GM15510 (cell line): Measurements from ENCODE around the gene IL21R.

Experiments
- POLR2A ChIP-seq: IDR thresholded peaks from 3 replicates; pipeline ENCODE4 v1.6.1; 2011; ENCODE audit warnings: borderline replicate concordance; ENCODE audit not compliant: insufficient read length; ENCODE audit errors: extremely low read depth

IL21R gene

DNA sequence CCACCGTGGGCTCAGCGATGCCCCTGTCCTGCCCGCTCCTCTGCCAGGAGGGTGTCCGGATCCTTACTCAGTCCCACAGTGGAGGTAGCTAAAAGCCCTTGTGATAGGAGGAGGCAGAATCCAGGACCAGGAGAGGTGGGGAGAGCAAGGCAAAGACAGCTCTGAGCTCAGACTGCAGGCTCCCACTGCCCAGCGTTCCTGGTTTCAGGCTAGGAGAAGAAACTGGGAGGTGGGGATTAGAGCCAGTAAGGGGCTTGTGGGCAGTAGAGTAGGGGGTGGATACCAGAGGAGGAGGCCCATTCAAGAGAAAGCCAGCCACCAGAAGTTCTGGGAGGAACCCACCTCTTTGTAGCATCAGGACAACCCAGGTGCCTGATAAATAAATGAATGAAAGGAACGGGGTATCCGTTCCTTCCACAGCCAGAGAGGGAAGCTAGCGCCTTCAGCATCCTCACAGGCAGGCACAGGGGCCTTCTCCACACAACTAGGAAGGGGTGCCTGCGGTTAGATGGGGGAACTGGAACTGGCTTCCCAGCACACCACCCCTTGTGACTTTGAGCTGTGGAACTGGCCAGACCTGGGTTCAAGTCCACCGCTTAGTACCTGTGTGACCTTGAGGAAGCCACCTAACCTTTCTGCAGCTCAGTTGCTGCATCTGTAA, 2.3 kb downstream of the IL21R start:
- TF ChIP-seq POLR2A = no peak

GRCh38 chr16:27405546-27406451, 3.8 kb downstream of the IL21R start:
- peak; percentile 29 for TF ChIP-seq POLR2A

- peak; percentile 22 for TF ChIP-seq POLR2A
Measured at GRCh38 chr16:27406511-27407128, 4.6 kb downstream of the IL21R start.

GRCh38 chr16:27407133-27407532, 5.2 kb downstream of the IL21R start:
- TF ChIP-seq POLR2A = no peak

DNA sequence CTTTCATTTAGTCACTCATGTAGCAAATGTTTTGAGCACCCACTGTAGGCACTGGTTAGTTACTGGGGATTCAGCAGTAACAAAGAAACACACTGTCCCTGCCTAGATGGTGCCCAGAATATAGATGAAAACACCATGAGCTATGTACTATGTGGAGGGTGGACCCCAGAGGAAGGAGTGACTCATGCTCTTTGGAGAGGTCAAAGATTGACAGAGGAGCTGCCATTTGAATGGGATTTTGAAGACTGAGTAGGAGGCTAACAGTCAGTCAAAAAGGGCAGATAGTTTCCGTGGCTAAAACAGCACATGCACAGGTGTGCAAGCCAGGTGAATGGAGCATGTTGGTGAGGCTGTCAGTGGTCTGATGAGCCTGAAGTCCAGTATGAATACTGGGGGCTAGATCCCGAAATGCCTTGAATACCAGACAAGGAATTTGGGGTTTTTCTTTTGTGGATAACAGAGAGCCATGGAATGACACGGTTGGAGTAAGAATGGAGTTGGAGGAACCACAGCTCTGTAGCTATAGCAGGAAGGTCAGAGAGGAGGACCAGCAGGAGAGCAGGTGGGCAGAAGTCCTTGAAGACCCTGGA, 6.1 kb downstream of the IL21R start:
- TF ChIP-seq POLR2A = peak; percentile 36

DNA sequence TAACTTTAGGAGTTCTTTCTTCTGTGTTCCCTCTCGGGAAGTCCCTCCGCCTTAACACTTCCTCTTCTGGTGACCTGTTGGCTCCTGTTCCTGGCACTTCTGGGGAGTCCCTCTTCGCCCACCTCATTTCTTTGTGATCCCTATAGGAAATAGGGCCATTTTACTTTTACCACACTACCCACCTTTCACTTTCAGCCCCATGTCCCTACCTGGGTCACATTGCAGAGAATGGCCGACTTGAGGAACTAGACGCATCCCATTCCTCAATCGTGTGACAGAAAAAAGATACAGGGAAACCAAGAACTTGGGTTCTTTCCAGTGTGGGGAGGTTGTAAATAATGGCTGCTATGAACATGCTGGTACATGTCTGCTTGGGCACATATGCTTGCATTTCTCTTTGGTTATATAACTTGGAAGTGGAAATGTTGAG, 6.6 kb downstream of the IL21R start:
- TF ChIP-seq POLR2A = peak; percentile 3

- no peak for TF ChIP-seq POLR2A
Measured at GRCh38 chr16:27410761-27411160, 8.8 kb downstream of the IL21R start.

DNA sequence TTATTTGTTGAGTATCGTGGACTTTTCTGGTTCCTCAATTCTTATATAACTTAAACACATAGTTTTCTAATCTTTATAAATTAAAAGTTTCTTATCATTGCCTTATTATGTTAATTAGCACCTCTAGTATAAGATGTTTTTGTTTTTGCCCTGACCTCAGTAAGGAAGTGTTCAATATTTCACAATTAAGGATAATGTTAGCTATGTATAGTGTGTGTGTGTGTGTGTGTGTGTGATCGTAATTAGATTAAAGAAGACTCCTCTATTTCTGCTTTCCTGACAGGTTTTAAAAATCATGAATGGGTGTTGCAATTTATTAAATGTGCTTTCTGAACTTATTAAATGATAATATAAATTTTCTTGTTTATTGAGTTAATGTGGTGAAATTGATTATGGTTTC, 12.0 kb downstream of the IL21R start:
- no peak for TF ChIP-seq POLR2A

DNA sequence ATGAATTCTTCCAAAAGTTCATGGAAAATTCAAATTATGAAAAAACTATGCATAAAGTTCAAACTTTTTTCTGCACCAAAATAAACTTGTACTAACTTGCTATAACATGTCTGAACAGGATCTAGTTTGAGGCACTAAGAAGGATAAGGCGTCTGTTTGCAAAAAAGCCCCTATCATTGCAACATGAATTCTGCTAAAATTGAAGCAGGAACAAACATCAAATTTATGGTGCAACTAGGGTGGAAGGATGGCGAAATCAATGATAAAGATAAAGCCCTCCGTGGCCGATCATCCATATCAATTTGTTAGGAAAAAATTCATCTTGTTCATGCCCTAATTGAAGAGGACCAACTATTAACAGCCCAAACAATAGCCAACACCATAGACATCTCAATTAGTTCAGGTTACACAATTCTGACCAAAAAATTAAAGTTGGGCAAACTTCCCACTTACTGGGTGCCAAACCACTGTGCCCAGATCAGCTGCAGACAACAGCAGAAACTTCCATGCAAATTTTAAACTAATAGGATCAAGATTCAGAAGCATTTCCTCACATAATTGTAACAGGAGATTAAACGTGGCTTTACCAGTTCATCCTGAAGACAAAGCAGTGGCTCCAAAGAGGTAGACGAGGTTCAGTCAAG, 12.9 kb downstream of the IL21R start:
- no peak for TF ChIP-seq POLR2A

GRCh38 chr16:27417047-27417671, 15.2 kb downstream of the IL21R start:
- TF ChIP-seq POLR2A = no peak

DNA sequence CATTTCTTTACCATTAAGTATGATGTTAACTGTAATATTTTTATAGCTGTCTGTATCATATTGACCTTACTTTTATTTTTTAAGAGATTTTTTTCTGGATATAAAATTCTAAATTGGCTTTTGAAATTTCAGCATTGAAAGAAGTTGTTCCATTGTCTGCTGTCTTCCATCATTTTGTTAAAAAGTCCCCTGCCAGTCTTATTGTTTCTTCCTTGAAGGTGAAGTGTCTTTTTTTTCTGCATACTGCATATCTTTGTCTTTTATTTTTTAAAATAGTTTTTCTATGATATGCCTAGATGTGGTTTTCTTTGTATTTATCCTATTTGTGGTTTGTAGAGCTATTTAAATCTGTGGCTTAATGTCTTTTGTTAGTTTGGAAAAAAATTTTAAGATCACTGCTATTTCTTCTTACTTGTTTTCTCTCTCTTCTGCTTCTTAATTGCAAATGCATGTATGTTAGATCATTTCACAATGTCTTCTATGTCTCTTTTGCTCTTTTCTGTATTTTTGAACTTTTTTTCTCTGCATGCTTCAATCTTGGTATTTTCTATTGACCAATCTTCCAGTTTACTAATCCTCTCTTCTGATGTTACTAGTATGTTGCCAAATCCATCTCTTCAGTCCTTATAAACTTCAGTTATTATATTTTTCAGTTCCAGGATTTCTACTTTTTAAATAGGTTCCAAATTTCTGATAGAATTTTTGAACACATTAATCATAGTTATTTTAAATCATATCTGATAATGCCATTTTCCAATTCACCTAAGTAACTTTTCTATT, 20.2 kb downstream of the IL21R start:
- no peak for TF ChIP-seq POLR2A

- peak; percentile 18 for TF ChIP-seq POLR2A
Measured at GRCh38 chr16:27424772-27425498, 23.0 kb downstream of the IL21R start.

GRCh38 chr16:27425961-27426360, 24.0 kb downstream of the IL21R start:
- TF ChIP-seq POLR2A = no peak
